CD4-positive, alpha-beta memory T cell (primary cell): ENCODE data around the gene ALG2. TPM values are rescaled to one million over a fixed set of nuclear protein-coding genes. Genes with fewer than 3 reads are reported as not detected.

Experiments used
- CTCF ChIA-PET: fragments of 350-600 bp; sonication (Branson Sonifier 250); formaldehyde crosslinking; loops from one replicate; lab custom pipeline; 2021; ENCODE audit warnings: inconsistent platforms; ENCODE audit not compliant: partially characterized antibody; lab: Charles Lee
- POLR2A ChIA-PET: fragments of 350-600 bp; sonication (Branson Sonifier 250); formaldehyde crosslinking; loops from one replicate; lab custom pipeline; 2021; ENCODE audit not compliant: partially characterized antibody; lab: Charles Lee
- DNase-seq, 5 donors: peaks; one replicate each; pipeline versions ENCODE4 v3.0.0 to v3.0.0-alpha.2; 2020 to 2022; ENCODE audit warnings: mixed read lengths in 1 of 5
- H3K27ac ChIP-seq: one replicate; pipeline ENCODE4 v1.7.0; 2013; ENCODE audit warnings: low read depth, low read length
- H3K27me3 ChIP-seq: 2 replicates; pipeline ENCODE4 v1.7.0; 2013; ENCODE audit warnings: mild to moderate bottlenecking, low read length, moderate library complexity; ENCODE audit not compliant: insufficient read depth
- H3K36me3 ChIP-seq: 2 replicates; pipeline ENCODE4 v1.7.0; 2013; ENCODE audit warnings: mild to moderate bottlenecking, low read length, moderate library complexity; ENCODE audit not compliant: insufficient read depth
- H3K4me1 ChIP-seq: 2 replicates; pipeline ENCODE4 v1.7.0; 2013; ENCODE audit warnings: mild to moderate bottlenecking, low read length, moderate library complexity; ENCODE audit not compliant: insufficient read depth
- H3K4me3 ChIP-seq, 2 donors: one replicate each; pipeline ENCODE4 v1.7.0; 2013; ENCODE audit warnings: low read length in 2 of 2, mild to moderate bottlenecking in 1 of 2
- H3K9me3 ChIP-seq, 2 donors: one replicate each; pipeline ENCODE4 v1.7.0; 2013; ENCODE audit warnings: low read length in 2 of 2, control low read depth in 1 of 2; ENCODE audit not compliant: control insufficient read depth in 1 of 2
- H3K27ac Mint-ChIP-seq, 7 donors: one replicate each; pipeline ENCODE4 v1.8.0; 2020 to 2021; ENCODE audit warnings: mixed read lengths in 7 of 7, mild to moderate bottlenecking in 6 of 7, inconsistent platforms in 3 of 7, moderate library complexity in 3 of 7
- H3K27me3 Mint-ChIP-seq, 2 donors: one replicate each; pipeline ENCODE4 v1.8.0; 2020 to 2021; ENCODE audit warnings: mixed read lengths in 2 of 2
- H3K36me3 Mint-ChIP-seq, 2 donors: one replicate each; pipeline ENCODE4 v1.8.0; 2020 to 2021; ENCODE audit warnings: mixed read lengths in 2 of 2, inconsistent platforms in 1 of 2, mild to moderate bottlenecking in 1 of 2
- H3K4me1 Mint-ChIP-seq, 4 donors: one replicate each; pipeline ENCODE4 v1.8.0; 2020 to 2021; ENCODE audit warnings: mixed read lengths in 4 of 4, mild to moderate bottlenecking in 1 of 4
- H3K4me3 Mint-ChIP-seq, 8 donors: one replicate each; pipeline ENCODE4 v1.8.0; 2020 to 2021; ENCODE audit warnings: mixed read lengths in 8 of 8, mild to moderate bottlenecking in 7 of 8, moderate library complexity in 6 of 8, inconsistent platforms in 3 of 8
- H3K9me3 Mint-ChIP-seq, 8 donors: one replicate each; pipeline ENCODE4 v1.8.0; 2020 to 2021; ENCODE audit warnings: mixed read lengths in 8 of 8, mild to moderate bottlenecking in 5 of 8, inconsistent platforms in 3 of 8, moderate library complexity in 1 of 8
- intact Hi-C: fragments of 100-400 bp; cut with micrococcal nuclease; formaldehyde crosslinking; loops from one replicate; pipeline ENCODE4 v1.15.1; 2023
- polyA plus RNA-seq, 2 donors: library from polyadenylated mRNA; unstranded; fragments of 300-500 nt; fragmentation: Illumina TruSeq; gene quantifications; one replicate each; pipeline ENCODE4 v1.2.3, GENCODE V29; 2021
- total RNA-seq, 2 experiments: library from RNA; stranded (reverse); gene quantifications; one replicate each; pipeline ENCODE4 v1.2.3, GENCODE V29; 2021

ALG2 gene
- total and polyA plus RNA-seq, 4 experiments from 2014 or later, result 35.3 to 39.8 (median 37.9) TPM

GRCh38 chr9:99193466-99193821 lies 28.3 kb downstream of the ALG2 start:
- H3K4me3 Mint-ChIP-seq, result no peak overlapping the region
- H3K9me3 Mint-ChIP-seq, result no peaks in the 10 kb centered on the region
- intact Hi-C loops, result no loop called here
- H3K27ac ChIP-seq, result no peak overlapping the region
- peaks cover 0 to 3% (median 0%) of the 10 kb centered on the region in 4 donors for H3K4me1 Mint-ChIP-seq
- peaks cover 5 to 8% of the 10 kb centered on the region in 2 donors for H3K27me3 Mint-ChIP-seq
- CTCF ChIA-PET, result interaction anchor here (2.7 kb wide), 1 partner anchor 9 kb away, joined by 13 read pairs; no protein-coding TSS in a partner anchor
- H3K36me3 ChIP-seq, result no peaks in the 10 kb centered on the region
- no peaks in the 10 kb centered on the region for H3K36me3 Mint-ChIP-seq
- no peak overlapping the region for H3K27ac Mint-ChIP-seq
- DNase-seq, result no peak
- no peaks in the 10 kb centered on the region for H3K4me1 ChIP-seq
- no peaks in the 10 kb centered on the region for H3K9me3 ChIP-seq
- no peak overlapping the region for H3K4me3 ChIP-seq
- POLR2A ChIA-PET, result no interaction called here
- H3K27me3 ChIP-seq, result no peaks in the 10 kb centered on the region

- no peaks in the 10 kb centered on the region for H3K36me3 ChIP-seq
- Mint-ChIP-seq H3K9me3 (no peaks in the 10 kb centered on the region), H3K4me1 (peaks cover 0 to 3% (median 0%) of the 10 kb centered on the region in 4 donors), H3K36me3 (no peaks in the 10 kb centered on the region), H3K27ac (no peak overlapping the region), H3K27me3 (peaks cover 5 to 9% of the 10 kb centered on the region in 2 donors), H3K4me3 (no peak overlapping the region)
- H3K4me1 ChIP-seq, result no peaks in the 10 kb centered on the region
- no peaks in the 10 kb centered on the region for H3K9me3 ChIP-seq
- H3K27ac ChIP-seq, result no peak overlapping the region
- H3K4me3 ChIP-seq, result no peak overlapping the region
- DNase-seq, result no peak
- ChIA-PET CTCF (interaction anchor here (2.7 kb wide), 1 partner anchor 8 kb away, joined by 13 read pairs; no protein-coding TSS in a partner anchor), POLR2A (no interaction called here)
- H3K27me3 ChIP-seq, result no peaks in the 10 kb centered on the region
- intact Hi-C loops, result no loop called here
Observed at GRCh38 chr9:99192786-99193465, 28.8 kb downstream of the ALG2 start.

GRCh38 chr9:99190597-99191283 lies 31.0 kb downstream of the ALG2 start:
- no peak for DNase-seq
- H3K4me1 ChIP-seq, result no peaks in the 10 kb centered on the region
- Mint-ChIP-seq H3K4me3 (no peak overlapping the region), H3K27ac (no peak overlapping the region), H3K27me3 (peaks cover 5 to 9% of the 10 kb centered on the region in 2 donors), H3K36me3 (no peaks in the 10 kb centered on the region), H3K9me3 (no peaks in the 10 kb centered on the region), H3K4me1 (no peaks in the 10 kb centered on the region)
- H3K36me3 ChIP-seq, result no peaks in the 10 kb centered on the region
- ChIA-PET POLR2A (no interaction called here), CTCF (interaction anchor here (1.8 kb wide), 1 partner anchor 9 kb away, joined by 3 read pairs; no protein-coding TSS in a partner anchor)
- H3K9me3 ChIP-seq, result no peaks in the 10 kb centered on the region
- H3K27ac ChIP-seq, result no peak overlapping the region
- H3K27me3 ChIP-seq, result no peaks in the 10 kb centered on the region
- intact Hi-C loops, result no loop called here
- H3K4me3 ChIP-seq, result no peak overlapping the region

GRCh38 chr9:99189887-99190596 lies 31.7 kb downstream of the ALG2 start:
- Histone ChIP-seq H3K27me3 (no peaks in the 10 kb centered on the region), H3K4me1 (no peaks in the 10 kb centered on the region), H3K36me3 (no peaks in the 10 kb centered on the region), H3K9me3 (no peaks in the 10 kb centered on the region), H3K4me3 (no peak overlapping the region), H3K27ac (no peak overlapping the region)
- H3K27me3 Mint-ChIP-seq, result peaks cover 5 to 9% of the 10 kb centered on the region in 2 donors
- POLR2A ChIA-PET, result no interaction called here
- DNase-seq, result no peak
- H3K4me1 Mint-ChIP-seq, result no peaks in the 10 kb centered on the region
- H3K9me3 Mint-ChIP-seq, result no peaks in the 10 kb centered on the region
- intact Hi-C loops, result no loop called here
- CTCF ChIA-PET, result interaction anchor here (1.8 kb wide), 1 partner anchor 8 kb away, joined by 3 read pairs; no protein-coding TSS in a partner anchor
- H3K36me3 Mint-ChIP-seq, result no peaks in the 10 kb centered on the region
- no peak overlapping the region for H3K27ac Mint-ChIP-seq
- H3K4me3 Mint-ChIP-seq, result no peak overlapping the region

GRCh38 chr9:99189186-99189585 lies 32.6 kb downstream of the ALG2 start:
- CTCF ChIA-PET, result interaction anchor here (1.4 kb wide), 1 partner anchor 192 kb away, joined by 3 read pairs; no protein-coding TSS in a partner anchor

GRCh38 chr9:99187311-99187710 lies 34.4 kb downstream of the ALG2 start:
- no peaks in the 10 kb centered on the region for H3K36me3 Mint-ChIP-seq
- Histone ChIP-seq H3K9me3 (no peaks in the 10 kb centered on the region), H3K27me3 (no peaks in the 10 kb centered on the region), H3K27ac (no peak overlapping the region), H3K4me3 (no peak overlapping the region), H3K36me3 (no peaks in the 10 kb centered on the region), H3K4me1 (peaks cover 6% of the 10 kb centered on the region)
- DNase-seq, result no peak
- CTCF ChIA-PET, result interaction anchor here (1.0 to 7.6 kb wide), 5 partner anchors 10 to 1116 kb away, joined by 3 to 40 read pairs (median 4); no protein-coding TSS in a partner anchor
- peaks cover 4 to 5% of the 10 kb centered on the region in 2 donors for H3K27me3 Mint-ChIP-seq
- H3K4me1 Mint-ChIP-seq, result peaks cover 2 to 7% (median 4%) of the 10 kb centered on the region in 4 donors
- H3K9me3 Mint-ChIP-seq, result no peaks in the 10 kb centered on the region
- H3K4me3 Mint-ChIP-seq, result no peak overlapping the region
- H3K27ac Mint-ChIP-seq, result peak overlapping the region in 1 of 7 donors; percentile 17
- intact Hi-C loops, result no loop called here
- POLR2A ChIA-PET, result no interaction called here

More at GRCh38 chr9:99189186-99189585, 32.6 kb downstream of the ALG2 start:
- H3K27ac ChIP-seq, result no peak overlapping the region
- Mint-ChIP-seq H3K36me3 (no peaks in the 10 kb centered on the region), H3K27ac (no peak overlapping the region), H3K9me3 (no peaks in the 10 kb centered on the region), H3K4me3 (no peak overlapping the region), H3K27me3 (peaks cover 5% of the 10 kb centered on the region in 2 donors), H3K4me1 (peaks cover 2 to 7% (median 4%) of the 10 kb centered on the region in 4 donors)
- H3K27me3 ChIP-seq, result no peaks in the 10 kb centered on the region
- POLR2A ChIA-PET, result no interaction called here
- no peak for DNase-seq
- peaks cover 6% of the 10 kb centered on the region for H3K4me1 ChIP-seq
- no peaks in the 10 kb centered on the region for H3K36me3 ChIP-seq
- no peaks in the 10 kb centered on the region for H3K9me3 ChIP-seq
- intact Hi-C loops, result no loop called here
- no peak overlapping the region for H3K4me3 ChIP-seq
